B cell (primary cell): ENCODE data around the gene BRD1. TPM values are rescaled to one million over a fixed set of nuclear protein-coding genes. Genes with fewer than 3 reads are reported as not detected.

Source experiments
- ATAC-seq: fragments of 200-7000 bp; cut with Tn5 transposase; one replicate; pipeline ENCODE4 v1.10.0; 2021; ENCODE audit warnings: low read depth, mild to moderate bottlenecking, moderate number of reproducible peaks, moderate library complexity
- CTCF ChIA-PET: fragments of 350-600 bp; sonication (Branson Sonifier 250); formaldehyde crosslinking; loops from one replicate; lab custom pipeline; 2021; ENCODE audit warnings: antibody characterized with exemption, inconsistent platforms; lab: Charles Lee
- POLR2A ChIA-PET: fragments of 350-600 bp; sonication (Branson Sonifier 250); formaldehyde crosslinking; loops from one replicate; lab custom pipeline; 2021; ENCODE audit warnings: antibody characterized with exemption; lab: Charles Lee
- DNase-seq: peaks from one replicate; pipeline ENCODE4 v3.0.0; 2013
- H2AFZ ChIP-seq: 2 replicates; pipeline ENCODE4 v1.6.1; 2012; ENCODE audit warnings: mild to moderate bottlenecking, low read depth, low read length; ENCODE audit not compliant: insufficient read depth, poor library complexity, severe bottlenecking
- H3K27ac ChIP-seq, 2 donors: 1 replicate in 1 of 2; 2 replicates in 1 of 2; pipeline ENCODE4 v1.5.1; 2012 to 2013; ENCODE audit warnings: low read length in 2 of 2, mild to moderate bottlenecking in 2 of 2, moderate library complexity in 1 of 2
- H3K27me3 ChIP-seq, 4 experiments: fragments of 200-600 bp in 1 of 4; sonication (generic) in 1 of 4; replicated peaks in 1 of 4; 1 replicate in 2 of 4; 2 replicates in 2 of 4; pipeline versions ENCODE4 v1.6.1 to v1.7.0; 2013 to 2016; ENCODE audit warnings: low read length in 3 of 4, mild to moderate bottlenecking in 2 of 4, mixed read lengths in 1 of 4, moderate library complexity in 1 of 4; ENCODE audit not compliant: insufficient read depth in 4 of 4, control insufficient read depth in 3 of 4; ENCODE audit errors: control extremely low read depth in 1 of 4
- H3K36me3 ChIP-seq, 2 experiments: replicated peaks in 1 of 2; 1 replicate in 1 of 2; 2 replicates in 1 of 2; pipeline versions ENCODE4 v1.6.1 to v1.7.1; 2013; ENCODE audit warnings: low read length in 1 of 2; ENCODE audit not compliant: insufficient read depth in 2 of 2, control insufficient read depth in 1 of 2; ENCODE audit errors: control extremely low read depth in 1 of 2, extremely low read depth in 1 of 2
- H3K4me1 ChIP-seq, 2 donors: fragments of 200-600 bp in 1 of 2; sonication (generic) in 1 of 2; 1 replicate in 1 of 2; 2 replicates in 1 of 2; pipeline versions ENCODE4 v1.5.1 to v1.6.1; 2013 to 2017; ENCODE audit warnings: low read length in 2 of 2; ENCODE audit not compliant: control insufficient read depth in 2 of 2, insufficient read depth in 2 of 2
- H3K4me2 ChIP-seq: replicated peaks from 2 replicates; pipeline ENCODE3; 2012; ENCODE audit warnings: mild to moderate bottlenecking, low read depth, low read length; ENCODE audit not compliant: poor library complexity, severe bottlenecking
- H3K4me3 ChIP-seq, 5 experiments: fragments of 200-600 bp in 1 of 5; sonication (generic) in 1 of 5; 1 replicate in 3 of 5; 2 replicates in 2 of 5; pipeline versions ENCODE4 v1.5.1 to v1.7.0; 2011 to 2016; ENCODE audit warnings: low read length in 4 of 5, mild to moderate bottlenecking in 4 of 5, low read depth in 2 of 5, control low read depth in 1 of 5, moderate library complexity in 1 of 5; ENCODE audit not compliant: insufficient read depth in 1 of 5; ENCODE audit errors: control extremely low read depth in 1 of 5, extremely low read depth in 1 of 5
- H3K79me2 ChIP-seq: fragments of 200-600 bp; sonication (generic); one replicate; pipeline ENCODE4 v1.6.0; 2016; ENCODE audit warnings: low read length; ENCODE audit not compliant: control insufficient read depth, insufficient read depth
- H3K9ac ChIP-seq: fragments of 200-600 bp; sonication (generic); 2 replicates; pipeline ENCODE4 v1.6.1; 2017; ENCODE audit warnings: mild to moderate bottlenecking, low read length, moderate library complexity
- H3K9me3 ChIP-seq, 3 donors: one replicate each; pipeline versions ENCODE4 v1.6.1 to v1.7.1; 2013; ENCODE audit warnings: low read length in 2 of 3; ENCODE audit not compliant: control insufficient read depth in 2 of 3, insufficient read depth in 1 of 3; ENCODE audit errors: control extremely low read depth in 1 of 3
- H4K20me1 ChIP-seq: 2 replicates; pipeline ENCODE4 v1.6.0; 2012; ENCODE audit warnings: mild to moderate bottlenecking, low read length; ENCODE audit not compliant: insufficient read depth, control insufficient read depth, poor library complexity, severe bottlenecking
- H3K27ac Mint-ChIP-seq: one replicate; pipeline ENCODE4 v1.8.0; 2021; ENCODE audit warnings: mixed read lengths
- H3K27me3 Mint-ChIP-seq: one replicate; pipeline ENCODE4 v1.8.0; 2021; ENCODE audit warnings: mixed read lengths
- H3K4me1 Mint-ChIP-seq: one replicate; pipeline ENCODE4 v1.8.0; 2021; ENCODE audit warnings: mixed read lengths
- H3K4me3 Mint-ChIP-seq: one replicate; pipeline ENCODE4 v1.8.0; 2021; ENCODE audit warnings: mixed read lengths
- H3K9me3 Mint-ChIP-seq: one replicate; pipeline ENCODE4 v1.8.0; 2022; ENCODE audit warnings: mixed read lengths; ENCODE audit not compliant: insufficient read depth
- EZH2 ChIP-seq: IDR thresholded peaks from 2 replicates; pipeline ENCODE4 v1.6.1; 2012; ENCODE audit warnings: borderline replicate concordance, low read depth, mild to moderate bottlenecking, moderate library complexity, low read length; ENCODE audit not compliant: insufficient read depth, poor library complexity, severe bottlenecking
- WGBS: methylation state at CpG from one replicate; pipeline ENCODE4 v1.1.5; 2013; ENCODE audit warnings: missing lambda C conversion rate; ENCODE audit not compliant: insufficient coverage; 5-methylcytosine and 5-hydroxymethylcytosine counted together
- intact Hi-C: fragments of 100-400 bp; cut with micrococcal nuclease; formaldehyde crosslinking; loops from one replicate; pipeline ENCODE4 v1.10.0; 2022
- polyA plus RNA-seq: library from polyadenylated mRNA; depleted of rRNA; stranded (reverse); fragments of >200 nt; gene quantifications from 2 replicates; pipeline ENCODE4 v1.2.3, GENCODE V29; 2012
- total RNA-seq, 2 donors: library from RNA; stranded (reverse); fragments of 120-200 nt in 1 of 2; gene quantifications; 1 replicate in 1 of 2; 2 replicates in 1 of 2; pipeline versions ENCODE4 v1.2.3 to v1.2.4, GENCODE V29; 2013 to 2022
- TF ChIP-seq, protein P1 (sequence below): fragments of 200-600 bp; IDR thresholded peaks from one replicate; pipeline ENCODE4 v1.8.0; 2022; ENCODE audit warnings: antibody characterized with exemption, mild to moderate bottlenecking

The BRD1 gene
- total and polyA plus RNA-seq, 2 donors (not counting 1 experiment from before 2014, with no cell fraction given) = 16.9 to 73.3 TPM

DNA sequence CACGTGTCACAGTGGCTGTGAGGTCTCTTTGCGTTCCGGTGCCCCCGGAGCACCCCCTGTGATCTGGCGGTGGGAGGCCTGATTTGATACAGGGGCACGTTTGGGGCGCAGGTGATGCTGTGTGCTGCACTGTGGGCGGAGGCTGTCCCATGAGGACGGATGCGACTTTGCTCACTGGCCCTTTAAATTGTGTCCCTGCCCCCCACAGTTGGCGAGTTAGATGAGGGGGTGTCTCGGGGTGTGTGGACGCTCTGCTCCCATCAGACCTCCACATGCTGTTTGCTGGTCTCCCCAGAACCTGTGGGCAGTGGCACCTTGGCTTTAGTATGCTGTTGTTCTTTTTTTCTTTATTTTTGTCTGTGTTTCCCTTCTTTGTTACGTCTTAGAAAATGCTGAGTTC, 31.2 kb upstream of the BRD1 start:
- Mint-ChIP-seq H3K27ac (no peak overlapping the region), H3K9me3 (no peaks in the 10 kb centered on the region), H3K4me3 (no peak overlapping the region), H3K4me1 (peaks cover 44% of the 10 kb centered on the region), H3K27me3 (no peaks in the 10 kb centered on the region)
- no peak for TF ChIP-seq EZH2
- TF ChIP-seq, protein P1, sequence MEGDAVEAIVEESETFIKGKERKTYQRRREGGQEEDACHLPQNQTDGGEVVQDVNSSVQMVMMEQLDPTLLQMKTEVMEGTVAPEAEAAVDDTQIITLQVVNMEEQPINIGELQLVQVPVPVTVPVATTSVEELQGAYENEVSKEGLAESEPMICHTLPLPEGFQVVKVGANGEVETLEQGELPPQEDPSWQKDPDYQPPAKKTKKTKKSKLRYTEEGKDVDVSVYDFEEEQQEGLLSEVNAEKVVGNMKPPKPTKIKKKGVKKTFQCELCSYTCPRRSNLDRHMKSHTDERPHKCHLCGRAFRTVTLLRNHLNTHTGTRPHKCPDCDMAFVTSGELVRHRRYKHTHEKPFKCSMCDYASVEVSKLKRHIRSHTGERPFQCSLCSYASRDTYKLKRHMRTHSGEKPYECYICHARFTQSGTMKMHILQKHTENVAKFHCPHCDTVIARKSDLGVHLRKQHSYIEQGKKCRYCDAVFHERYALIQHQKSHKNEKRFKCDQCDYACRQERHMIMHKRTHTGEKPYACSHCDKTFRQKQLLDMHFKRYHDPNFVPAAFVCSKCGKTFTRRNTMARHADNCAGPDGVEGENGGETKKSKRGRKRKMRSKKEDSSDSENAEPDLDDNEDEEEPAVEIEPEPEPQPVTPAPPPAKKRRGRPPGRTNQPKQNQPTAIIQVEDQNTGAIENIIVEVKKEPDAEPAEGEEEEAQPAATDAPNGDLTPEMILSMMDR = no peak
- no peaks in the 10 kb centered on the region for H3K27me3 ChIP-seq
- DNase-seq (no peak), ATAC-seq (no peak)
- no peak overlapping the region for H3K9ac ChIP-seq
- H3K4me1 ChIP-seq = peaks cover 13 to 22% of the 10 kb centered on the region in 2 donors
- peaks cover 78% of the 10 kb centered on the region for H4K20me1 ChIP-seq
- WGBS = 88% methylated on average over 11 of the region's 14 CpGs
- no peak overlapping the region for H3K27ac ChIP-seq
- CTCF ChIA-PET = interaction anchor here (1.1 kb wide), 1 partner anchor 63 kb away, joined by 3 read pairs; no protein-coding TSS in a partner anchor
- peaks cover 94% of the 10 kb centered on the region for H3K79me2 ChIP-seq
- no peaks in the 10 kb centered on the region for H3K36me3 ChIP-seq
- no peak overlapping the region for H3K4me3 ChIP-seq
- intact Hi-C loops = no loop called here
- no peak overlapping the region for H3K4me2 ChIP-seq
- POLR2A ChIA-PET = no interaction called here
- H3K9me3 ChIP-seq = no peaks in the 10 kb centered on the region
- no peak overlapping the region for H2AFZ ChIP-seq

DNA sequence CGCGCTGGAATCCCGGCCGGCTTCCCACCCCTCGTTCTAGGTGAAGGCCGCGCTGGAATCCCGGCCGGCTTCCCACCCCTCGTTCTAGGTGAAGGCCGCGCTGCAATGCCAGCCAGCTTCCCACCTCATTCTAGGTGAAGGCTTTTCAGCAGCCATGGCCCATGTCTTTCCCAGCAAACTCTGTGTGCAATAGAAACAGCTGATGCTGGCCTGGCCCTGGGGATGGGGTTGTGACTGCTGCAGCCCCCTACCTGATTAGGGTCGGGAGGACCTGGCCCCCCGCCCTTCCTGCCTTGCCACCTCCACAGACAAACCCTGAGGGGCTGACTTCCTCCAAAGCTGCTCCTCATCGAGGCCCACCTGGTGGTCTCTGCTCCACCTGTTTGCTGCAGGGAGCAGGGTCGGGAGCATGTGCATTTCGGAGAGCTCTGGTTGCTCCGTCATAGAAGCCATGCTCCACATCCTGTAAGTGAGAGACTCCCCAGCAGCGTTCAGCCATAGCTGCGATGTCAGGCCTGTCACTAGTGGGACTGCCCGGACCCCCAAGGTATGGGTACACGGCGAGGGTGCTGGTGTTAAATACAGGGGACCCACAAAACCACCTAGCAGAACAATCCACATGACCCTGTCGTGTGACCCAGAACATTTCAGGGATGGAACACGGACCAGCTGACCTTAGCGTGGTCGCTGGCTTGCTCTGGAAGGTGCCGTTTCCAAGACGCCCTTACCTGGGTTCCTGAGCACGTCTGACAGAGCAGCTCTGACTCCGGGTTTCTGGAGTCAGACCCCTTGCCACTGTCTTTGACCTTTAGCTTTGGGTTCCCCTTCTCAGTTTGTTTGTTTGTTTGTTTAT, 29.3 kb upstream of the BRD1 start:
- intact Hi-C loops = no loop called here
- no peak for ATAC-seq

More for the DNA sequence above, 29.3 kb upstream of the BRD1 start:
- ChIA-PET CTCF (interaction anchor here (0.6 kb wide), 1 partner anchor 15 kb away, joined by 3 read pairs; no protein-coding TSS in a partner anchor), POLR2A (interaction anchor here (0.5 kb wide), 1 partner anchor 290 kb away, joined by 4 read pairs; no protein-coding TSS in a partner anchor)
- Histone ChIP-seq H3K79me2 (peaks cover 76% of the 10 kb centered on the region), H2AFZ (no peak overlapping the region), H3K27ac (no peak overlapping the region), H4K20me1 (peaks cover 63% of the 10 kb centered on the region), H3K4me3 (no peak overlapping the region), H3K27me3 (peaks cover 0 to 2% (median 0%) of the 10 kb centered on the region in 4 experiments), H3K9ac (no peak overlapping the region), H3K4me2 (no peak overlapping the region), H3K36me3 (no peaks in the 10 kb centered on the region), H3K4me1 (peaks cover 13 to 26% of the 10 kb centered on the region in 2 donors), H3K9me3 (no peaks in the 10 kb centered on the region)
- no peak overlapping the region for H3K4me3 Mint-ChIP-seq
- peaks cover 41% of the 10 kb centered on the region for H3K4me1 Mint-ChIP-seq
- H3K27ac Mint-ChIP-seq = no peak overlapping the region
- no peaks in the 10 kb centered on the region for H3K27me3 Mint-ChIP-seq
- no peaks in the 10 kb centered on the region for H3K9me3 Mint-ChIP-seq
- DNase-seq = no peak
- TF ChIP-seq, protein P1 = no peak
- WGBS = 90% methylated on average over 27 of the region's 31 CpGs
